ENCODE results near the gene DOCK4.

- TF ChIP-seq CTCF (IDR thresholded peaks at IDR 0.05; ENCODE audit: control extremely low read depth in 1 of 3, insufficient read depth in 1 of 3, low read depth in 1 of 3, low read length in 3 of 3): no peak
- no peak for TF ChIP-seq POLR2A (IDR thresholded peaks at IDR 0.05; ENCODE audit: control extremely low read depth in 1 of 2, low read depth in 2 of 2, low read length in 2 of 2)
- TF ChIP-seq SP2 (IDR thresholded peaks at IDR 0.05; ENCODE audit: low read length): no peak
- TF ChIP-seq RXRA (IDR thresholded peaks at IDR 0.05; ENCODE audit: insufficient read depth, low read depth, low read length): no peak
- no peak for TF ChIP-seq MAFK (IDR thresholded peaks at IDR 0.05; ENCODE audit: low read depth, low read length)
- TF ChIP-seq KDM5A (IDR thresholded peaks at IDR 0.05; ENCODE audit: low read length): no peak
Observed at GRCh38 chr7:111987115-111987826, 218.9 kb downstream of the DOCK4 start.

Data from H1 (cell line).